ENCODE measurements around the gene CAVIN2.

Gene CAVIN2

DNA sequence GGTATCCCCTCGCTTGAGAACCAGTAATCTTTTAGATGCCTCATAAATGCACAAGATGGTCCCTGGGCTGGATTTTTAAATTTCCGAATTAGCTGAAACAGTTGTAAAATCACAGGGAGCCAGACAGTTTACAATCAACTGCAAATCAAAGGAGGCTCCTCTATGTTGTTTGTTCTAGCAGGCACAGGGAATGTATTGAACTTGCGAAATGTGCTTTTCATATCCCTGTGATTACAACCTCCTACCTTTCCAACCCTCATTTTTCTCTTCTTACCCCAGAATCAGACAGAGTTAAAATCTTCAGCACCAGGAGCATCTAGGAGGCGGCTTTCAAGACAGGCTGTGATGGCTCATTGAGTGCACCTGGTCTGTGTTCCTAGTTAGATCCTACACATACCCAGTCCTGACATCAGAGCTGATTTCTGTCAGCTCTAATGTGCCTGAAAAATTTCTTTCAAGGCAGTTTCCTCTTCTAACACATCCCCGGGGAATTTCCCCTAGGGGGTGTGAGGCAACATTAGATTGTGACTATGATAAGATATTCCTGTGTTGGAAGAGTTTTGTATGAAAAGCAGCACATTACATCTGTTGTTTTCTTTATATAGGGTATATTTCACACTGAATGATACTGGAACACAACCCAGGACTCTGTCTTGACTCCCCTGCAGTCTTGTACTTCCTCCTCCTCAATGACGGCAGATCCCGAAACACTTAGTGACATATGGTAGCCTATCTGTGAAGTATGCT lies 17.9 kb upstream of the CAVIN2 start:
- Histone ChIP-seq H3K36me3 (ENCODE audit: insufficient read depth, low read length) (no peaks in the 10 kb centered on the region), H3K9me3 (ENCODE audit: low read length) (no peaks in the 10 kb centered on the region), H3K27me3 (ENCODE audit: control insufficient read depth in 1 of 2, insufficient read depth in 2 of 2, low read length in 2 of 2) (no peaks in the 10 kb centered on the region), H3K4me1 (ENCODE audit: insufficient read depth, low read length) (peaks cover 54% of the 10 kb centered on the region), H3K9ac (ENCODE audit: low read length) (no peak overlapping the region), H3K27ac (ENCODE audit: low read depth, low read length) (peak overlapping the region; percentile 59), H3K4me3 (ENCODE audit: low read depth in 1 of 2, low read length in 2 of 2) (no peak overlapping the region)

DNA sequence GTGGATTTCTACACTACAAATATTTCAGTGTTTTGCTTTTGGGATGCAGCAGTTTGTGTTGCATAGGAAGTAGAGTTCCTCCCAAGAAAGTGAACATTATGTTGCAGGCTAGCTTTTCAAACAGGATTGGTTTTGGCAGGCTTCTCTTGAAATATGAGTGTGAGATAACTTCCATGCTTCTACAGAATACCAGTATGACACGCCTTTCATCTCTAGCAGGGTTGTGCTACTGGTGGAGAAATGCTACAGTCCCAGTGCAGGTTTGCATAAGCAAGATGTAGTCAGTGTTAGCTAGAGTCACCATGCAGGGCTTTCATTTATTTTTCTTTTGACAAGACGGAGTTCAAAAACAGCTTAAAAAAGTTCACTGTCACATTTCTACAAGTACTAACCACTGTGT lies 17.1 kb upstream of the CAVIN2 start:
- Histone ChIP-seq H3K9me3 (ENCODE audit: low read length) (no peaks in the 10 kb centered on the region), H3K27me3 (ENCODE audit: control insufficient read depth in 1 of 2, insufficient read depth in 2 of 2, low read length in 2 of 2) (no peaks in the 10 kb centered on the region), H3K27ac (ENCODE audit: low read depth, low read length) (peak overlapping the region; percentile 5)

DNA sequence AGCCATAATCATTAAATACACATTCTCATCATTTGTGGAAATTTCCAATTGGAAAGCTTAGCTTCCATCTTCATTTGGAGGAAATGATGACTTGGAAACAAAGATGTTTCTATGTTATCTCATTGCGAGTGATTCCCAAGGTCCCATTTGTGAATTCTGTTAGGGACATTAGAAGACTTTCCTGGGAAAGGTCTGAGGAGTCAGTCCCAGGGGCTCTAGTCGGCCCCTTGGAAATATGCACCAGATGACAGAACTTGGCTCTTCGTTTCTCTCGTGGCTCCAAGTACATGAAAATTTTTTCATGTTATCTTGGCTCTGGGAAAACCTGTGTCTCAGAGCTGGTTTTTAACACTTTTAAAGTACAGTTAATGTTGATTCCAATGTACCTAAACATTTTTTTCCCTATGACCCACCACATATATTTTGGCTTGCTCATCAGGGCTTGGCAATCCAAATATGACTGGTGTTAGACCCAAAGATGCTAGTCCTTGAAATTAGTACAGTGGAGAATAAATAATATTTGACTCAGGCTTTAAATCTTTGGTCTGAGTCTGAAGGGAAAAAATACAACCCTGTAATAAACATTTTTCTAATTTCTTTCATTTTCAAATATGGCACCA lies 15.4 kb upstream of the CAVIN2 start:
- H3K27me3 ChIP-seq (ENCODE audit: control insufficient read depth in 1 of 2, insufficient read depth in 2 of 2, low read length in 2 of 2) = no peaks in the 10 kb centered on the region
- H3K9ac ChIP-seq (ENCODE audit: low read length) = no peak overlapping the region
- no peak overlapping the region for H3K27ac ChIP-seq (ENCODE audit: low read depth, low read length)
- H3K36me3 ChIP-seq (ENCODE audit: insufficient read depth, low read length) = no peaks in the 10 kb centered on the region
- H3K9me3 ChIP-seq (ENCODE audit: low read length) = no peaks in the 10 kb centered on the region
- no peak overlapping the region for H3K4me3 ChIP-seq (ENCODE audit: low read depth in 1 of 2, low read length in 2 of 2)
- peaks cover 49% of the 10 kb centered on the region for H3K4me1 ChIP-seq (ENCODE audit: insufficient read depth, low read length)

More for the DNA sequence above, 17.1 kb upstream of the CAVIN2 start:
- no peaks in the 10 kb centered on the region for H3K36me3 ChIP-seq (ENCODE audit: insufficient read depth, low read length)
- no peak overlapping the region for H3K9ac ChIP-seq (ENCODE audit: low read length)
- H3K4me3 ChIP-seq (ENCODE audit: low read depth in 1 of 2, low read length in 2 of 2) = no peak overlapping the region
- peaks cover 54% of the 10 kb centered on the region for H3K4me1 ChIP-seq (ENCODE audit: insufficient read depth, low read length)

DNA sequence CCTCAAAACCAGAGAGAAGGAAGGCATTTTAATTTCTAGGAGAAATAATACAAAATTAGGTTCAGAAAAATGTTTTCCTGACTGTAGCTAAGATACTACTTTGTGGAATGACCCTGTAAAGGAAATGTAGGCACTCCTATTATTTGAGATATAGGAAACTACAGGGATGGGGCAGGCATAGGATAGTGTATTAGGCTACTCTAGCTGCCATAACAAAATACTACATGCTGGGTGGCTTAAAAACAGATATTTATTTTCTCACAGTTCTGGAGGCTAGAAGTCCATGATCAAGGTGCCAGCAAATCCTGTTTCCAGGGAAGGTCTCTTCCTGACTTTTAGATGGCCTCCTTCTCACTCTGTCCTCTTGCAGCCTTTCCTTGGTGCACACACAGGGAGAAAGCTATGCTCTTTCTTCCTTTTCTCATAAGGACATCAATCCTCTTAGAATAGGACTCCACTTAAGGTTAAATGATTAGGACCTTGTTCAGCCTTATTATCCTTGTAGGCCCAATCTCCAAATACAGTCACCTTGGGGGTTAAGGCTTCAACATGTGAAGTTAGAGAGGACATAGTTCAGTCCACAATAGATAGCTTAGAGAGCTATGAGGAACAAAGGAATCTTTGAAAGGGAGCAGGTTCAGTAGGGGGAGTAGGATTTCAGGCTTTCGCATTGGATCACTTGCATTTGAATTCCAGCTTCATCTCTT lies 14.0 kb upstream of the CAVIN2 start:
- Histone ChIP-seq H3K9me3 (ENCODE audit: low read length) (no peaks in the 10 kb centered on the region), H3K9ac (ENCODE audit: low read length) (no peak overlapping the region), H3K4me3 (ENCODE audit: low read depth in 1 of 2, low read length in 2 of 2) (no peak overlapping the region), H3K36me3 (ENCODE audit: insufficient read depth, low read length) (no peaks in the 10 kb centered on the region), H3K4me1 (ENCODE audit: insufficient read depth, low read length) (peaks cover 35% of the 10 kb centered on the region), H3K27ac (ENCODE audit: low read depth, low read length) (no peak overlapping the region), H3K27me3 (ENCODE audit: control insufficient read depth in 1 of 2, insufficient read depth in 2 of 2, low read length in 2 of 2) (no peaks in the 10 kb centered on the region)

DNA sequence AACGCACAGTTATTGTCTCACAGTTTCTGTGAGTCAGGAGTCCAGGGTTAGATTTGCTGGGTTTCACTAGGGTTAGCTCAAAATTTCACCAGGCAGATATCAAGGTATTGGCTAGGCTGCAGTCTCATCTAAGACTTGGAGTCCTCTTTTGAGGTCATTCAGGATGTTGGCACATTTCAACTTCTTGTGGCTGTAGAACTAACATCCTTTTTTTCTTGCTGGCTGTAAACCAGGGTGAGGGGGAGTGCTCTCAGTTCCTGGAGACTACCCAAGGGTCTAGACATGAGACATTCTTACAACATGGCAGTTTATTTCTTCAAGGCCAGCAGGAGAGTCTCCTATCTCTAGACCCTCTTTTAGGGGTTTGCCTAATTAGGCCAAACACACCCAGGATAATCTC lies 12.8 kb upstream of the CAVIN2 start:
- H3K4me1 ChIP-seq (ENCODE audit: insufficient read depth, low read length) = peaks cover 30% of the 10 kb centered on the region
- no peak overlapping the region for H3K27ac ChIP-seq (ENCODE audit: low read depth, low read length)
- H3K9ac ChIP-seq (ENCODE audit: low read length) = no peak overlapping the region
- no peaks in the 10 kb centered on the region for H3K36me3 ChIP-seq (ENCODE audit: insufficient read depth, low read length)
- no peaks in the 10 kb centered on the region for H3K27me3 ChIP-seq (ENCODE audit: control insufficient read depth in 1 of 2, insufficient read depth in 2 of 2, low read length in 2 of 2)
- no peaks in the 10 kb centered on the region for H3K9me3 ChIP-seq (ENCODE audit: low read length)
- H3K4me3 ChIP-seq (ENCODE audit: low read depth in 1 of 2, low read length in 2 of 2) = no peak overlapping the region

DNA sequence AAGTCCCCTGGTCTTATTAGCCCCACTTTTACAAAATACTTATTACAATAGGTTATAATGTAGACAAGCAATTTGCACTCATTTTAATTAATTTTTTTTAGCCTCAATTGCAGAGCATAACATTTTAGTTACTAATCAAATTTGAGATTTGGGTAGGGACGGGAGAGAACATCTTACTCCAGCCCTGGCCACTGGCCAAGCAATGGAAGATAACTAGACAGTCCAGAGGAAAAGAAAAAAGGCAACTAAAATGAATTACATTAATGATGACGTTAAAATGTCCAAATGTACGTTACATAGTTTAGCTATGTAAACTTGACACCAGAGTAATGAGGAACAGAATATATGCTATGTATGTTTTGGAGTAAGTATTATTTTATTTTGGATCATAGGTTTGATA lies 11.0 kb upstream of the CAVIN2 start:
- no peak overlapping the region for H3K9ac ChIP-seq (ENCODE audit: low read length)
- no peaks in the 10 kb centered on the region for H3K9me3 ChIP-seq (ENCODE audit: low read length)
- no peaks in the 10 kb centered on the region for H3K27me3 ChIP-seq (ENCODE audit: control insufficient read depth in 1 of 2, insufficient read depth in 2 of 2, low read length in 2 of 2)
- no peak overlapping the region for H3K27ac ChIP-seq (ENCODE audit: low read depth, low read length)
- no peak overlapping the region for H3K4me3 ChIP-seq (ENCODE audit: low read depth in 1 of 2, low read length in 2 of 2)
- H3K4me1 ChIP-seq (ENCODE audit: insufficient read depth, low read length) = peaks cover 22% of the 10 kb centered on the region
- no peaks in the 10 kb centered on the region for H3K36me3 ChIP-seq (ENCODE audit: insufficient read depth, low read length)

DNA sequence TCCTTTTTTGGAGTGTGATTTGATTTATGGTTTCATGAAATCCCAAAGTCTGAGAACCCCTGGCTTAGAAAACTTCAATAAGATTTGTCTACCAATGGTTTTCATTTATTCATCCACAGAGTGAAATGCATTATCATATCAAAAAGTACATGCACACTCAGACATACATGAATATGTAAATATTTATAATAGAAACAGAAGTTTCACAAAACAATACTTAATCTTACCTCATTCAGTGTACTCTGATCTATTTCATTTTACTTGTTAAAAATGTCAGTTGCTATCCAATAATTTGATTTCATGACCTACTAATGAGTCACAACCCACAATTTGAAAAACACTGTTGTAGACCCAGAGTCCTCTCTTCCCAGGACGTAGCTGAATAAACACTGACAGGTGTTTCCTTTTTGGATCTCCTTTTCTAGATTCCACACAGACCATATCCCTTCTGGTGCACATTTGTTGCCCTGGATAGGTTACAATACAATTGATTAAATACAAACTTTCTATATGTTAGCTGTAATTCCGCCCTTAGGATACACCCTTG lies 10.4 kb upstream of the CAVIN2 start:
- H3K9me3 ChIP-seq (ENCODE audit: low read length) = no peaks in the 10 kb centered on the region
- no peaks in the 10 kb centered on the region for H3K27me3 ChIP-seq (ENCODE audit: control insufficient read depth in 1 of 2, insufficient read depth in 2 of 2, low read length in 2 of 2)
- no peak overlapping the region for H3K4me3 ChIP-seq (ENCODE audit: low read depth in 1 of 2, low read length in 2 of 2)
- peaks cover 17% of the 10 kb centered on the region for H3K4me1 ChIP-seq (ENCODE audit: insufficient read depth, low read length)
- no peak overlapping the region for H3K27ac ChIP-seq (ENCODE audit: low read depth, low read length)
- H3K36me3 ChIP-seq (ENCODE audit: insufficient read depth, low read length) = no peaks in the 10 kb centered on the region
- no peak overlapping the region for H3K9ac ChIP-seq (ENCODE audit: low read length)

DNA sequence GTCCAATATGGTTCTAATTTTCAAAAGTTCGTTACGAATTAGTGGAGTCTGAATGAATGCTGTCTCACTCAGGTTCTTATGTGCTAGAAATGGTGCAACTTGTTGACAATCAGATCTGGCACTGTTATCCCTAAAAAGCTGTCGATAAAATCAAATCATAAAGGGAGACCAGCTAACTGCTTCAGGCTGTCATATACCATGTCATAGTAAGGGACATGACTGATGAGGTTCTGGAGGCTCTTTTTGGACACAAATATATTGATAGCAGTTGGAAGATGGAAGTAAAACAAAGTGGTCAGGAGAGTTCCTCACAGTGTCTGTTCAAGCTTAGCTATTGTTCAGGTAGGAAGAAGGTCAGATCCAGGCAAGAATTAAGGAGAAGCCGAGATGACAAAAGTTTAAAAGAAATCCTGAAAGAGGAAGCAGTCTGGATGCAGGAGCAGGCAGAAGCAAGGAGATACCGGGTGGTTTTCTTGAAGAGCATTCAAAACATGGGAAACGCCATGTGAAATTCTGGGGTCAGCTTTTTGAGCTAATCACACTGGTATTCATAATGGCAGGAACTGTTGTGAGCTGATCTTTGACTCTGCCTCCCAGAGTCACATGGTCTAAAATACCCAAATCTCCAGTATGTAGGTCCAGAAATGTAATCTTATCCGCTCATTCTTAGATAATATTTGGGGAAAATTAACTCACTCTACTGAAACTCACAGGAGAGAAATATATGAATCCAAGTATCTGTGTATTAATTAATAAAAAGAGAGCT lies 9.4 kb upstream of the CAVIN2 start:
- Histone ChIP-seq H3K4me3 (ENCODE audit: low read depth in 1 of 2, low read length in 2 of 2) (no peak overlapping the region), H3K36me3 (ENCODE audit: insufficient read depth, low read length) (no peaks in the 10 kb centered on the region), H3K9ac (ENCODE audit: low read length) (no peak overlapping the region), H3K27ac (ENCODE audit: low read depth, low read length) (no peak overlapping the region), H3K4me1 (ENCODE audit: insufficient read depth, low read length) (peaks cover 17% of the 10 kb centered on the region), H3K9me3 (ENCODE audit: low read length) (no peaks in the 10 kb centered on the region), H3K27me3 (ENCODE audit: control insufficient read depth in 1 of 2, insufficient read depth in 2 of 2, low read length in 2 of 2) (no peaks in the 10 kb centered on the region)

DNA sequence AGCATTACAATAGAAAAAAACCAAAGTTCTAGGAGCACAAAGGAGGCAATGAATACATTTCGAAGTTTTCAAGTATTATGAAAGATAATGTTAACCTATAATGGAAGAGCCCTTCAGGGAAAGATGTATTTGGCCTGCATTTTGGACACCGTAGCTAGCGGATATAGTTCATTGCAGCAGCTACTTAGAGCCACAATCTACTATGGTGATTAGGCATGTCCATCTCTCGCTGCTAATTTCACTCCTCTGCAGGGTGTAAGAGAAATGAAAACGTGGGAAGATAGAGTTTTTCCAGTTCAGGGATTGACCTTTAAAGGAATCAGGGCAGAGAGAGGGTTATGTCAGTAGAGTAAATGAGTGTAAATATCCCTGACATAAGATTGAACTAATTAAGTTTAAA lies 8.5 kb upstream of the CAVIN2 start:
- Histone ChIP-seq H3K9me3 (ENCODE audit: low read length) (no peaks in the 10 kb centered on the region), H3K27me3 (ENCODE audit: control insufficient read depth in 1 of 2, insufficient read depth in 2 of 2, low read length in 2 of 2) (no peaks in the 10 kb centered on the region), H3K4me3 (ENCODE audit: low read depth in 1 of 2, low read length in 2 of 2) (no peak overlapping the region), H3K27ac (ENCODE audit: low read depth, low read length) (no peak overlapping the region), H3K36me3 (ENCODE audit: insufficient read depth, low read length) (no peaks in the 10 kb centered on the region), H3K4me1 (ENCODE audit: insufficient read depth, low read length) (peaks cover 17% of the 10 kb centered on the region), H3K9ac (ENCODE audit: low read length) (no peak overlapping the region)

DNA sequence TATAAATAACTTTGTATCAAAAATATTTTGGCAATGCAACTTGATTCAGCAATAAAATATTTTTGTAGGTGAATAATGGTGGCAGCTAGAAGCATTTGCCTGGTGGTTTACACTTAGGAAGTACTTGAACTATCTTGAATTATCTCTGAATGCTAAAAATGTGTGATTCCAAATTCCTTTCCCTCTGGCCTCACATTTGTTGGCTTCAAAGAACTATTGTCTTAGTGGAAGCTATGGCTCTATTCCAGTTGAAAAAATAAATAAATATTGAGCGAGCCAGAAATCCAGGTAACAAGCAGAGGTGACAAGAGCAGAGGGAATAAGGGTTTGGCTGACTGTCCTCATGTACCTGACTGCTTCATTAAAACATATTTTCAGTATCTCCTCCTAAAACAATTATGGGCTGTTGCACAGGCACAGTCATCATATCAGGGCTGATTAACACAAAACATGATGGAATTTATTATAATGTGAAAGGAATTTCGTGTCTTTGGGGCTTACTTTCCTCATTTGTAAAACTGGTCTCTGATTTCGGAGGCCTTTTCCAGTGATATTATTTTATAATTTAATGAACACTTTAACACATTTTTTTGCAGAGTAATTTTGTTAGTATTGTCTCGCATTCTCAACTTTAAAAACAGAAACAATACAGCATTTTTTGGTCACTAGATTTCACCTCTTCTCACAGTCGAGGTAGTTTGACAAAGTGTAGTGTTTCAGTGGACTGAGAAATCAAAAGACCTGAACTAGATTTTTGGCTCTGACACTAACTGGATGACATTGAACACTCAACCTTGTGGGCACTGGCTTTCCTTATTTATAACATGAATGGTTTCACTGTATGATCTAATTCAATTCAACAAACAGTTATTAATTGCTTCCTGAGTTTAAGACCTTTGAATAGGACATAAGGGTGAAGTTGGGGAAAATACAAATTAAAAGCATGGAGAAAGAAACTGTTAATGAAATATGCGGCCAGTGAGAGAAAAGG lies 7.8 kb upstream of the CAVIN2 start:
- H3K9me3 ChIP-seq (ENCODE audit: low read length) = no peaks in the 10 kb centered on the region
- no peaks in the 10 kb centered on the region for H3K27me3 ChIP-seq (ENCODE audit: control insufficient read depth in 1 of 2, insufficient read depth in 2 of 2, low read length in 2 of 2)
- no peak overlapping the region for H3K4me3 ChIP-seq (ENCODE audit: low read depth in 1 of 2, low read length in 2 of 2)
- H3K4me1 ChIP-seq (ENCODE audit: insufficient read depth, low read length) = peaks cover 17% of the 10 kb centered on the region
- H3K27ac ChIP-seq (ENCODE audit: low read depth, low read length) = no peak overlapping the region
- H3K36me3 ChIP-seq (ENCODE audit: insufficient read depth, low read length) = no peaks in the 10 kb centered on the region
- no peak overlapping the region for H3K9ac ChIP-seq (ENCODE audit: low read length)
